ENCODE data around the gene MGMT.

- no peak for TF ChIP-seq CTCF (IDR thresholded peaks at IDR 0.05)
- TF ChIP-seq POLR2AphosphoS5 (IDR thresholded peaks at IDR 0.05), result no peak
- no peak for TF ChIP-seq POLR2A (IDR thresholded peaks at IDR 0.05)
Observed at GRCh38 chr10:129814681-129815646, 347.9 kb downstream of the MGMT start.
